Choroid plexus epithelial cell (primary cell): ENCODE measurements around the gene SFMBT2.

ENCODE experiments used
- DNase-seq: peaks from one replicate; pipeline ENCODE4 v3.0.0-alpha.2; 2010; ENCODE audit warnings: low read depth
- H3K4me3 ChIP-seq: 2 replicates; pipeline ENCODE4 v1.5.1; 2011; ENCODE audit warnings: low read depth, mild to moderate bottlenecking, control low read depth, low read length, moderate library complexity
- TF ChIP-seq, protein P1 (sequence below): conservative IDR thresholded peaks from 2 replicates; pipeline ENCODE4 v1.5.1; 2011; ENCODE audit warnings: low read depth, mild to moderate bottlenecking, control low read depth, inconsistent platforms, low read length, moderate library complexity

Gene SFMBT2

DNA sequence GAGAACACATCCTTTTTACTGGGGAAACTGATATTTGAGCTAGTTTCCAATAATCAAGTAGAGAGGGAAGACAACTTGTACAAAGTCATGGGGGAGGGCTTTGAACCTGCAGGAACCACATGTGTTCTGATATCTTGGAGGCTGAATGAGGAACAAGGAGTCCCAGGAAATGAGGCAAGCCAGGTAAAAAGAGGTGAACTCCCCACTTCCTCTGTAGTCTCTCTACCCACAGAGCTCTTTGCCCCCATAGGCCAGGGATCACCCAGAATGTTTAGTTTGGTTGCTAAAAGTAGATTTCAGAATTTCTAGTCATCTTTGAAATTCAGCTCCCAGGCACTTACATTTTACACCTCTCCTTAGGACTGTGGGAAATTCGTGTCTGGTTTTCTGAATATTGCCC is 276.4 kb downstream of the SFMBT2 start:
- TF ChIP-seq, protein P1, sequence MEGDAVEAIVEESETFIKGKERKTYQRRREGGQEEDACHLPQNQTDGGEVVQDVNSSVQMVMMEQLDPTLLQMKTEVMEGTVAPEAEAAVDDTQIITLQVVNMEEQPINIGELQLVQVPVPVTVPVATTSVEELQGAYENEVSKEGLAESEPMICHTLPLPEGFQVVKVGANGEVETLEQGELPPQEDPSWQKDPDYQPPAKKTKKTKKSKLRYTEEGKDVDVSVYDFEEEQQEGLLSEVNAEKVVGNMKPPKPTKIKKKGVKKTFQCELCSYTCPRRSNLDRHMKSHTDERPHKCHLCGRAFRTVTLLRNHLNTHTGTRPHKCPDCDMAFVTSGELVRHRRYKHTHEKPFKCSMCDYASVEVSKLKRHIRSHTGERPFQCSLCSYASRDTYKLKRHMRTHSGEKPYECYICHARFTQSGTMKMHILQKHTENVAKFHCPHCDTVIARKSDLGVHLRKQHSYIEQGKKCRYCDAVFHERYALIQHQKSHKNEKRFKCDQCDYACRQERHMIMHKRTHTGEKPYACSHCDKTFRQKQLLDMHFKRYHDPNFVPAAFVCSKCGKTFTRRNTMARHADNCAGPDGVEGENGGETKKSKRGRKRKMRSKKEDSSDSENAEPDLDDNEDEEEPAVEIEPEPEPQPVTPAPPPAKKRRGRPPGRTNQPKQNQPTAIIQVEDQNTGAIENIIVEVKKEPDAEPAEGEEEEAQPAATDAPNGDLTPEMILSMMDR: no peak
- no peak overlapping the region for H3K4me3 ChIP-seq
- no peak for DNase-seq

DNA sequence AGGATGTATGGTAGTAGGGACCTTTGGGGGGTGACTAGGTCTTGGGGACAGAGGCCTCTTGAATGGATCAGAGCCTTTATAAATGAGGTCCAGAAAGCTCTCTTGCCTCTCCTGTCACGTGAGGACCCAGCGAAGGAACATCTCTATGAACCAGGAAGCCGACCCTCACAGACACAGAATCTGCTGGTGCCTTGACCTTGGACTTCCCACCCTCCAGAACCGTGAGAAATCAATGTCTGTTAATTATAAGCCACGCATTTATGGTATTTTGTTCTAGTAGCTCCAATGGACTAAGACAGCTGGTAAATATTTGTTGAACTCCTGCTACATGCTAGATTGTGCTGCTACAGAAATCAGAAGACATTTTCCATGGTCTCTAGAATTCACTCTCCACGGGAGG is 276.9 kb downstream of the SFMBT2 start:
- H3K4me3 ChIP-seq: no peak overlapping the region
- no peak for DNase-seq
- TF ChIP-seq, protein P1: no peak

- TF ChIP-seq, protein P1: no peak
- no peak for DNase-seq
- no peak overlapping the region for H3K4me3 ChIP-seq
Observed at GRCh38 chr10:7133278-7133677, 277.6 kb downstream of the SFMBT2 start.

DNA sequence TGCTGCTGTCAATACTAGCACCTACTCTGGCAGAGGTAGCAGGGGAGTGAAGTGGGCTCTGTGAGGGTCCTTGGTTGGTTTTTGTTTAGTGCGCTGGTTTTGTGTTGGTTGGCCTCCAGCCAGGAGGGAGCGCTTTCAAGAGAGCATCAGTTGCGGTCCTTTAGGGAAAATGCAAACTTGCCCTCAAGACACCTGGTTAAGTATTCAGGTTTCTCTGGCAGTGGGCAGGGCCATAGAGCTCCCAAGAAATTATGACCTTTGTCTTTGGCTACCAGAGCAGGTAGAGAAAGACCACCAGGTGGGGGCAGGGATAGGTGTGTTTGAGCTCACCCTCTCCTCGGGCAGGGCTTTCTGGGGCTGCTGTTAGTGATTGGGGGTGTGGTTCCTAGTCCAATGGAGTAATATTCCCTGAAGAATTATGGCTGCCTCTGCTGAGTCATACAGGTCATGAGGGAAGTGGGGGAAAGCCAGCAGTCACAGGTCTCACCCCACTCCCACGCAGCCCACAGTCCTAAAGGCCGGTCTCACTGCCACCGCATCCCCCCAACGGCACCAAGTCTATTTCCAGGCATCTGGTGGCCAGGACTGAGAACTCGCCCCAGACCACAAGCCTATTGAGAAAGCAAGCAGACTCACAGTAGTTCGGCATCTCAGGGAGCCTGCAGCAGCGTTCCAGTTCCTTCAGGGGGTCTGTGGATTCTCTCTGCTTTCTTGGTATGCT is 280.5 kb downstream of the SFMBT2 start:
- DNase-seq: no peak
- H3K4me3 ChIP-seq: no peak overlapping the region
- TF ChIP-seq, protein P1: no peak

- no peak overlapping the region for H3K4me3 ChIP-seq
- DNase-seq: no peak
- TF ChIP-seq, protein P1: no peak
Observed at GRCh38 chr10:7123774-7124173, 287.1 kb downstream of the SFMBT2 start.

DNA sequence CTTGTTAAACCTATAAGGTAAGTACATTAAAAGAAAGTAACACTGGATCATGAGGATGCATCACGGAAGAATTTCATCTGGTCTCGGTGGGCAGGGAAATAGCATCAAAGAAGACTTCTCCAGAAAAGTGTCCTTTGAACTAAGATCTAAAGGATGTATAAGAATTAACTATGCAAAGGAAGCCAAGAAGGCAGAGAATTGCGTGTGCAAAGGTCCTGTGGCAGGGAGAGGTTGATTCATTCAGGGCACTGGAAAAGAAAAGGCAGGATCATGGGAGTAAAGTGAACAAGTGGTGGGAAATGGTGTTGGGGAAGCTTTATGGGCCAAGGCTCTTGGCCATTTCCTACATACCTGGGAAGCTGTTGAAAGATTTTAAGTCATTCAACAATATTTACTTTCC is 288.3 kb downstream of the SFMBT2 start:
- H3K4me3 ChIP-seq: no peak overlapping the region
- no peak for DNase-seq
- TF ChIP-seq, protein P1: no peak

DNA sequence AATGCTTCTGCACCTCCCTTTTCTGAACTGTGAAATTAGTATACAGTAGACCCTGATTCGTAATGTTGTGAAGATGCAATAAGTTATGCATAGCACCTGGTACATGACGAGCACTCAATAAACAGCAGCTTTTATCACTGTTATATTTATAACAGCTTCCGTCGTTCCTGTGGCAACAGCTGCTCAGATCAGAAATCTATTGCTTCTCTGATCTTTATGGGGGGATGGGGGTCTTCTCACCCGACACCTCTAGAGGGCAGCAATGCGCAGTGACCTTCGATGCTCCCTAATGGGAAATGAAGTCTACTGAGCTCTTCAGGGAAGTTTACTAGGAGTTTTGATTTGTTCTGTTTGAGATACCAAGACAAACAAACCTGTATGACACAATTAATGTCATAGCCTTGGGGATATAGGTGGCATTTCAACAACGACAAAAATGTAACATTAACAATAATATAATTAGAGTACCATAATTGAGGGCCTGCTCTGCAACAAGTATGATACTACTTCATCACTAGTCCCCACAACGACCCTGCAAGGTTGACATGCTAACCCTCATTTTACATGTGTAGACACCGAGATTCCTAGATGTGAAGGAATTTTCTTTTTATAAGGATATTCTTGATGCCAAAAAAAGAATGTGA is 289.6 kb downstream of the SFMBT2 start:
- TF ChIP-seq, protein P1: peak; percentile 36
- DNase-seq: peak; percentile 4
- H3K4me3 ChIP-seq: no peak overlapping the region
